HL-60 (cell line): Measurements from ENCODE around the gene NMUR2.

Experiments
- SPI1 ChIP-seq: IDR thresholded peaks from 2 replicates; pipeline ENCODE4 v1.6.1; 2012; ENCODE audit warnings: low read depth, mild to moderate bottlenecking, borderline replicate concordance
- TF ChIP-seq, protein P1 (sequence below): IDR thresholded peaks from one replicate; pipeline ENCODE4 v1.5.1; 2011; ENCODE audit warnings: low read length, control low read depth, inconsistent platforms; ENCODE audit not compliant: insufficient read depth

DNA sequence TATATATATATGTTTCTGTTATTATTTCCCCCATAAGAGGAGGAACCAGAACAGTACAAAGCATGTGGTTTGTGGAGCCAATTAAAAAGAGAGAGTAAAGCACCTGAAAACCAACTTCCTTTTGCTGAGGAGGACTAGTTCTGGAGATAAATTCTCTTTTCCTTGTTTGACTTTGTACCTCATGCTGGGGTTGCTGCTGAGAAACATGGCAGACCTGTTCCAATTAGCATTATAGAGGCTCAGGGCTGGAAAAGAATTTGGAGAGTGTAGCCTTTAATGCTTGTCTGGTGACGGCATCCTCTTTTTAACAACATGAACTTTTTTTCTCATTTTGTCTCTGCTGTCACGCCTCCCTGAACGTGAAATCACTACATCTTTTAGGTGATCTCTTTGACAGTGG is 32.8 kb upstream of the NMUR2 start:
- TF ChIP-seq, protein P1, sequence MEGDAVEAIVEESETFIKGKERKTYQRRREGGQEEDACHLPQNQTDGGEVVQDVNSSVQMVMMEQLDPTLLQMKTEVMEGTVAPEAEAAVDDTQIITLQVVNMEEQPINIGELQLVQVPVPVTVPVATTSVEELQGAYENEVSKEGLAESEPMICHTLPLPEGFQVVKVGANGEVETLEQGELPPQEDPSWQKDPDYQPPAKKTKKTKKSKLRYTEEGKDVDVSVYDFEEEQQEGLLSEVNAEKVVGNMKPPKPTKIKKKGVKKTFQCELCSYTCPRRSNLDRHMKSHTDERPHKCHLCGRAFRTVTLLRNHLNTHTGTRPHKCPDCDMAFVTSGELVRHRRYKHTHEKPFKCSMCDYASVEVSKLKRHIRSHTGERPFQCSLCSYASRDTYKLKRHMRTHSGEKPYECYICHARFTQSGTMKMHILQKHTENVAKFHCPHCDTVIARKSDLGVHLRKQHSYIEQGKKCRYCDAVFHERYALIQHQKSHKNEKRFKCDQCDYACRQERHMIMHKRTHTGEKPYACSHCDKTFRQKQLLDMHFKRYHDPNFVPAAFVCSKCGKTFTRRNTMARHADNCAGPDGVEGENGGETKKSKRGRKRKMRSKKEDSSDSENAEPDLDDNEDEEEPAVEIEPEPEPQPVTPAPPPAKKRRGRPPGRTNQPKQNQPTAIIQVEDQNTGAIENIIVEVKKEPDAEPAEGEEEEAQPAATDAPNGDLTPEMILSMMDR, result no peak
- TF ChIP-seq SPI1, result no peak
